Activated T-cell treated with anti-CD3 and anti-CD28 coated beads for 1 hour (primary cell): Measurements from ENCODE around the gene NDUFS6.

Experiments used
- DNase-seq: peaks from one replicate; pipeline ENCODE4 v3.0.0-alpha.2; 2020; ENCODE audit warnings: low read depth

Gene NDUFS6

GRCh38 chr5:1801222-1801966, at the start of gene NDUFS6:
Gene NDUFS6, plus strand, starts transcription at chr5:1801407. Its CDS starts 11 bp downstream, at chr5:1801418.
- peak; percentile 67 for DNase-seq

GRCh38 chr5:1751864-1752822, 49.1 kb upstream of the NDUFS6 start:
- DNase-seq = no peak

GRCh38 chr5:1752881-1753280, 48.3 kb upstream of the NDUFS6 start:
- DNase-seq = no peak

- DNase-seq = no peak
Observed at GRCh38 chr5:1753490-1753889, 47.7 kb upstream of the NDUFS6 start.

GRCh38 chr5:1754531-1755220, 46.5 kb upstream of the NDUFS6 start:
- no peak for DNase-seq

GRCh38 chr5:1755321-1755949, 45.8 kb upstream of the NDUFS6 start:
- no peak for DNase-seq

- no peak for DNase-seq
Observed at GRCh38 chr5:1756481-1756880, 44.7 kb upstream of the NDUFS6 start.

- no peak for DNase-seq
Observed at GRCh38 chr5:1757511-1757910, 43.7 kb upstream of the NDUFS6 start.

GRCh38 chr5:1758574-1758973, 42.6 kb upstream of the NDUFS6 start:
- no peak for DNase-seq

- DNase-seq = no peak
Observed at GRCh38 chr5:1759378-1759970, 41.7 kb upstream of the NDUFS6 start.

GRCh38 chr5:1760231-1760630, 41.0 kb upstream of the NDUFS6 start:
- no peak for DNase-seq

- DNase-seq = no peak
Observed at GRCh38 chr5:1760656-1761452, 40.4 kb upstream of the NDUFS6 start.

- no peak for DNase-seq
Observed at GRCh38 chr5:1761453-1761755, 39.8 kb upstream of the NDUFS6 start.

- no peak for DNase-seq
Observed at GRCh38 chr5:1762121-1762882, 38.9 kb upstream of the NDUFS6 start.

- no peak for DNase-seq
Observed at GRCh38 chr5:1762883-1763547, 38.2 kb upstream of the NDUFS6 start.

GRCh38 chr5:1763548-1763911, 37.7 kb upstream of the NDUFS6 start:
- peak; percentile 16 for DNase-seq

- DNase-seq = no peak
Observed at GRCh38 chr5:1763960-1764605, 37.1 kb upstream of the NDUFS6 start.

- no peak for DNase-seq
Observed at GRCh38 chr5:1764606-1764960, 36.6 kb upstream of the NDUFS6 start.

GRCh38 chr5:1765141-1765879, 35.9 kb upstream of the NDUFS6 start:
- DNase-seq = no peak
